Loucy (cell line): ENCODE data around the gene SNX22.

Experiments
- H2AFZ ChIP-seq: fragments of 200-600 bp; sonication (generic); 2 replicates; pipeline ENCODE4 v1.6.0; 2016; ENCODE audit warnings: antibody characterized with exemption, mild to moderate bottlenecking, low read length, moderate library complexity
- H3F3A ChIP-seq: fragments of 200-600 bp; 2 replicates; pipeline ENCODE4 v1.6.0; 2016; ENCODE audit warnings: antibody characterized with exemption, low read depth, mild to moderate bottlenecking
- H3K27me3 ChIP-seq: fragments of 200-600 bp; sonication (generic); 2 replicates; pipeline ENCODE4 v1.6.1; 2014; ENCODE audit warnings: low read length, mild to moderate bottlenecking; ENCODE audit not compliant: insufficient read depth, poor library complexity, severe bottlenecking
- H3K36me3 ChIP-seq: fragments of 200-600 bp; sonication (generic); 2 replicates; pipeline ENCODE4 v1.6.1; 2016; ENCODE audit warnings: low read length; ENCODE audit not compliant: insufficient read depth
- H3K4me1 ChIP-seq: fragments of 200-600 bp; sonication (generic); 2 replicates; pipeline ENCODE4 v1.5.1; 2014; ENCODE audit warnings: low read length, mild to moderate bottlenecking; ENCODE audit not compliant: insufficient read depth, poor library complexity, severe bottlenecking
- H3K4me2 ChIP-seq: fragments of 200-600 bp; sonication (generic); 2 replicates; pipeline ENCODE4 v1.6.0; 2014; ENCODE audit warnings: antibody characterized with exemption, low read length, low read depth, mild to moderate bottlenecking; ENCODE audit not compliant: poor library complexity, severe bottlenecking
- H3K4me3 ChIP-seq: fragments of 200-600 bp; sonication (generic); 2 replicates; pipeline ENCODE4 v1.5.1; 2014; ENCODE audit warnings: low read length, mild to moderate bottlenecking, mixed read lengths; ENCODE audit not compliant: poor library complexity, severe bottlenecking
- H3K79me2 ChIP-seq: fragments of 200-600 bp; sonication (generic); 2 replicates; pipeline ENCODE4 v1.6.1; 2014; ENCODE audit warnings: low read length; ENCODE audit not compliant: insufficient read depth
- H3K9ac ChIP-seq: fragments of 200-600 bp; sonication (generic); 2 replicates; pipeline ENCODE4 v1.6.0; 2014; ENCODE audit warnings: mild to moderate bottlenecking, low read depth, low read length, moderate library complexity; ENCODE audit not compliant: poor library complexity, severe bottlenecking
- H3K9me2 ChIP-seq: fragments of 200-600 bp; sonication (generic); replicated peaks from 2 replicates; pipeline ENCODE4 v1.6.1; 2016; ENCODE audit warnings: low read depth, low read length, mixed read lengths
- H3K9me3 ChIP-seq: fragments of 200-600 bp; sonication (generic); 2 replicates; pipeline ENCODE4 v1.6.1; 2014; ENCODE audit warnings: mild to moderate bottlenecking, antibody characterized with exemption, low read length, low read depth; ENCODE audit not compliant: insufficient read depth
- H4K20me1 ChIP-seq: fragments of 200-600 bp; sonication (generic); 2 replicates; pipeline ENCODE4 v1.6.0; 2014; ENCODE audit warnings: antibody characterized with exemption, low read length, mild to moderate bottlenecking; ENCODE audit not compliant: insufficient read depth, poor library complexity, severe bottlenecking
- CTCF ChIP-seq: fragments of 200-600 bp; sonication (generic); conservative IDR thresholded peaks from 2 replicates; pipeline ENCODE4 v1.5.1; 2014; ENCODE audit warnings: mild to moderate bottlenecking, antibody characterized with exemption, low read length
- EZH2phosphoT487 ChIP-seq: fragments of 200-600 bp; IDR thresholded peaks from 2 replicates; pipeline ENCODE4 v1.6.1; 2018; ENCODE audit warnings: antibody characterized with exemption, mild to moderate bottlenecking, moderate library complexity, borderline replicate concordance

Gene SNX22

DNA sequence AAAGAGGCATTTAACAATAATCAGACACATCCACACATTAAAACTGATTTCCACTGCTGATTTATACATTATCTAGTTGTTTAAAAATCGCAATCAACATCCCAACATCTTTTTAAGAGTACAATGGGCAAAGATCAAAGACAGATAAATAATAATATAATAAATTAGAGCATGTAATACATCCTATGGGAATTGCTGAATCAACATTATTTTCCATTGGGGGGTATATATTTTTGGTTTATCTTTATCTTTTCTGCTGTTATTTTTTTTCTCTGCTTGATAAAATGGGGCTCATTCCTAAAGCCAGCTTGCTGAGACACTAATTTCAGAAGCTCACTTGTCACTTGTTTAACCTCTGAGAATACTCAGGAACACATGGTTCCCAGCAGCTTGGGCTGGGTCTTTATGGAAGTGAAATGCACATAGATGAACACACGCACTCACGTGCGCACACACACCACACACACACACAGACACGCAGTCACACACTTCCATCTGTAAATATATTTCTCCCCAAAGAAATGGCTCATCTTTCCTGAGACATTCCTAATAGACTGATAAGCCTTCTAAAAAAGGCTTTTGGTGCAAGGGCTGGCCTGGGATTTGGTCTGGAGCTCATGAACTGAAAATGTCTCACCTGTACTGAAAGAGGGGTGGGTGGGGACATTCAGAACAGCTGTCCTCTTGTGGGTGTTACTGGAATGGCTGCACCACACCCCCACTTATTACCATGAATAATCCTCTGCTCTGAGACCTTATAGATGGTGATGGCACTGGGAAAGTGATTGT, 14.8 kb downstream of the SNX22 start:
- Histone ChIP-seq H3K4me1 (peaks cover 15% of the 10 kb centered on the region), H2AFZ (no peak overlapping the region), H3K4me3 (no peak overlapping the region), H3K9ac (no peak overlapping the region), H3K9me3 (no peaks in the 10 kb centered on the region), H3K4me2 (no peak overlapping the region), H3K9me2 (no peaks in the 10 kb centered on the region), H3K27me3 (no peaks in the 10 kb centered on the region), H3K36me3 (peaks cover 16% of the 10 kb centered on the region; the same call in 1 of the 2 replicates), H4K20me1 (peaks cover 12% of the 10 kb centered on the region), H3F3A (no peaks in the 10 kb centered on the region; the same call in 1 of the 2 replicates), H3K79me2 (peaks cover 15% of the 10 kb centered on the region)
- no peak for TF ChIP-seq EZH2phosphoT487
- TF ChIP-seq CTCF, result no peak

DNA sequence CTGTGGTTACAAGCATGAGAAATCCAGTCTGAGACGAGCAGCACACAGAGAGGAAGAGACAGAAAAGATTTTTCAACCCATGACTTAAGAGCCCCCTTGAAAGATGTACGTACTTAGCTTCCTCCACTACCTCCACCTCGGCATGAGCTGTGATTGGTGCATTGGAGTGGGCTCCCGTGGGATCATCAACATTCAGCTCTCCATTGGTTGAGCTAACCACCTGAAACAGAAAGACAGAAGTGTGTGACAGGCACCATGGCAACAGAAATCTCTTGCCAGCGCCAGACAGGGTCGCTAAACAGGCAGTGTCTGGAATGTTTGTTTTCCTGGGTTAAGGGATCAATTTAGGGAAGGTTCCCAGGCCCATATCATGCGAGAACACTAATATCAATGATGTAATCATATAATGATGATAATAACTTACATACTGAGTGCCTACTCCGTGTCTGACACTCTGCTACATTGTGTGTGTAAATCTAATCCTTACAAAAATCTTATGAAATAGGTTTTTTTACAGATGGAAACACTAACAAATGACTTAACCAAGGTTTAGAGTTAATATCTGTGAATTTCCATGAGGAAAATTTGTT, 28.8 kb downstream of the SNX22 start:
- Histone ChIP-seq H3K4me2 (no peak overlapping the region), H3K79me2 (no peaks in the 10 kb centered on the region), H3K9me2 (no peaks in the 10 kb centered on the region), H3K4me3 (no peak overlapping the region), H3F3A (no peaks in the 10 kb centered on the region; the same call in 1 of the 2 replicates), H2AFZ (no peak overlapping the region), H3K9ac (no peak overlapping the region), H3K4me1 (no peaks in the 10 kb centered on the region), H3K9me3 (no peaks in the 10 kb centered on the region), H4K20me1 (no peaks in the 10 kb centered on the region), H3K27me3 (no peaks in the 10 kb centered on the region), H3K36me3 (peaks cover 70% of the 10 kb centered on the region)
- TF ChIP-seq EZH2phosphoT487 (no peak), CTCF (no peak)

GRCh38 chr15:64182859-64183370, 31.4 kb downstream of the SNX22 start:
- no peaks in the 10 kb centered on the region for H3K27me3 ChIP-seq
- H3K9ac ChIP-seq, result no peak overlapping the region
- H3K36me3 ChIP-seq, result peaks cover 60% of the 10 kb centered on the region
- no peaks in the 10 kb centered on the region; the same call in 1 of the 2 replicates for H3F3A ChIP-seq
- no peaks in the 10 kb centered on the region for H3K9me2 ChIP-seq
- TF ChIP-seq CTCF (no peak), EZH2phosphoT487 (no peak)
- no peak overlapping the region for H2AFZ ChIP-seq
- no peaks in the 10 kb centered on the region for H3K9me3 ChIP-seq
- no peak overlapping the region for H3K4me2 ChIP-seq
- H3K79me2 ChIP-seq, result no peaks in the 10 kb centered on the region
- H3K4me3 ChIP-seq, result no peak overlapping the region
- H4K20me1 ChIP-seq, result no peaks in the 10 kb centered on the region
- no peaks in the 10 kb centered on the region for H3K4me1 ChIP-seq
